Measurements from ENCODE around the gene KRT4. TPM values are rescaled to one million over a fixed set of nuclear protein-coding genes. Genes with fewer than 3 reads are reported as not detected.

The KRT4 gene
- total RNA-seq, 1 donor from 2014 or later = not detected

DNA sequence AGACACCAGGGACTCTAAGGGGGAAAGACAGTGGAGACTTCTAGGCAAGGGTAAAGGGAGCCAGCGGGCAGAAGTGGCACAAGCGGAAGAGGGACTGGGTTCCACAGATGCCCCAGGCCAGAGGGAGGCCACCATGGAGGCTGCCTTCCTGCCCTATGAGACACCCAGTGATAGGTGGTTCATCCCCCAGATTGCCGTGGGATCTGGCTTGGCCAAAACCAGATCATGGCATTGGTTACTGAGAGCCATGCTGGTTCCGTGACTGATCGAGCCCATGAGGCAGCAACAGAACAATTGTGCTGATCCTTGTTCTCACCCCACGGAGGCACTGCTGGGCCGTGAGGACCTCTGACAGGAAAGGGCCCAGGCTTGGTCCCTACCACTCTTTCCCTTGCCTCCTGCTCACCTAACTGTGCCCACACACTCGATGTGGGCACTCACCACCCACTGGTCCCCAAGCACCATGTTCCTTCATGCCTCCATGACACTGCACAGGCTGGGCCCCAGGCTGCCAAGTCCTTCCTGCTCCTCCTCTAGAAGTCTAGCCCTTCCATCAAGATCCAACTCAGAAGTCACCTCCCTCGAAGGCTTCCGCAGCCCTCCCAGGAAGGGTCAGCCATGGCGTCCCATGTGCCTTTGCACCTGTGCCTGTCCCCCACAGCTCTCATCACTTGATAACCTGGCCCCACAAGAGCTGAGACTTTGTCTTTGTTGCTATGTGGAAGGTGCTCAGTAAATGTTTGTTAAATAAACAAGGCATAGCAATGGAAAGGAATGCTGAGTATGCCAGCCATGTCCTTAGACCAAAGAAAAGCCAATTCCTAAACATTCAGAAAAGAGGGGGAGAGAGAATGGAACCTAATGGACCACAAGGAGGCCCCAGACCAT is 12.9 kb upstream of the KRT4 start:
- H3K4me3 ChIP-seq = no peak overlapping the region
- DNase-seq = no peak
- no peaks in the 10 kb centered on the region for H3K36me3 ChIP-seq
- peaks cover 38% of the 10 kb centered on the region for H3K27me3 ChIP-seq (ENCODE audit: low read depth)
- intact Hi-C loops (cut with micrococcal nuclease) = no loop called here
- H3K4me1 ChIP-seq = no peaks in the 10 kb centered on the region
- TF ChIP-seq, protein P1, sequence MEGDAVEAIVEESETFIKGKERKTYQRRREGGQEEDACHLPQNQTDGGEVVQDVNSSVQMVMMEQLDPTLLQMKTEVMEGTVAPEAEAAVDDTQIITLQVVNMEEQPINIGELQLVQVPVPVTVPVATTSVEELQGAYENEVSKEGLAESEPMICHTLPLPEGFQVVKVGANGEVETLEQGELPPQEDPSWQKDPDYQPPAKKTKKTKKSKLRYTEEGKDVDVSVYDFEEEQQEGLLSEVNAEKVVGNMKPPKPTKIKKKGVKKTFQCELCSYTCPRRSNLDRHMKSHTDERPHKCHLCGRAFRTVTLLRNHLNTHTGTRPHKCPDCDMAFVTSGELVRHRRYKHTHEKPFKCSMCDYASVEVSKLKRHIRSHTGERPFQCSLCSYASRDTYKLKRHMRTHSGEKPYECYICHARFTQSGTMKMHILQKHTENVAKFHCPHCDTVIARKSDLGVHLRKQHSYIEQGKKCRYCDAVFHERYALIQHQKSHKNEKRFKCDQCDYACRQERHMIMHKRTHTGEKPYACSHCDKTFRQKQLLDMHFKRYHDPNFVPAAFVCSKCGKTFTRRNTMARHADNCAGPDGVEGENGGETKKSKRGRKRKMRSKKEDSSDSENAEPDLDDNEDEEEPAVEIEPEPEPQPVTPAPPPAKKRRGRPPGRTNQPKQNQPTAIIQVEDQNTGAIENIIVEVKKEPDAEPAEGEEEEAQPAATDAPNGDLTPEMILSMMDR (IDR thresholded peaks at IDR 0.05; ENCODE audit: borderline replicate concordance) = no peak
- H3K27ac ChIP-seq (replicated peaks) = no peak overlapping the region
- H3K9me3 ChIP-seq (replicated peaks) = no peaks in the 10 kb centered on the region

DNA sequence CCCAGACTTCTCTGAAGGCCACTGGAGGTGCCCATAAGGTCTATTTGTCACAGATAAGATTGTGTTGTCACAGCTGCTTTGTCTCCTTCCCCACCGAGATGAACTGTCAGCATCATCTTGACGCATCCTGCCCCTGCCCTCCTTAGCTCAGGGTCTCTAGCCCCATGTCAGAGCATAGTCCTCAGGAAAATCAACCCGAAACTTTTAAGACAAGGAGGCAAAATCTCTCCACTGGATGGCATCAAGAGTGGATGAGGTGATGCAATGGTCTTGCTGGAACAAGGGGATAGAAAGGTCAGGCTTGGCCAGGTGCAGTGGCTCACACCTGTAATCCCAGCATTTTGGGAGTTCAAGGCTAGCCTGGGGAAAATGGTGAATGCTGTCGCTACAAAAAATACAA is 12.0 kb upstream of the KRT4 start:
- Histone ChIP-seq H3K36me3 (no peaks in the 10 kb centered on the region), H3K27ac (replicated peaks) (no peak overlapping the region), H3K4me1 (no peaks in the 10 kb centered on the region), H3K4me3 (no peak overlapping the region), H3K9me3 (replicated peaks) (no peaks in the 10 kb centered on the region), H3K27me3 (ENCODE audit: low read depth) (peaks cover 39% of the 10 kb centered on the region)
- intact Hi-C loops (cut with micrococcal nuclease) = no loop called here
- TF ChIP-seq, protein P1 (IDR thresholded peaks at IDR 0.05; ENCODE audit: borderline replicate concordance) = no peak
- DNase-seq = no peak

DNA sequence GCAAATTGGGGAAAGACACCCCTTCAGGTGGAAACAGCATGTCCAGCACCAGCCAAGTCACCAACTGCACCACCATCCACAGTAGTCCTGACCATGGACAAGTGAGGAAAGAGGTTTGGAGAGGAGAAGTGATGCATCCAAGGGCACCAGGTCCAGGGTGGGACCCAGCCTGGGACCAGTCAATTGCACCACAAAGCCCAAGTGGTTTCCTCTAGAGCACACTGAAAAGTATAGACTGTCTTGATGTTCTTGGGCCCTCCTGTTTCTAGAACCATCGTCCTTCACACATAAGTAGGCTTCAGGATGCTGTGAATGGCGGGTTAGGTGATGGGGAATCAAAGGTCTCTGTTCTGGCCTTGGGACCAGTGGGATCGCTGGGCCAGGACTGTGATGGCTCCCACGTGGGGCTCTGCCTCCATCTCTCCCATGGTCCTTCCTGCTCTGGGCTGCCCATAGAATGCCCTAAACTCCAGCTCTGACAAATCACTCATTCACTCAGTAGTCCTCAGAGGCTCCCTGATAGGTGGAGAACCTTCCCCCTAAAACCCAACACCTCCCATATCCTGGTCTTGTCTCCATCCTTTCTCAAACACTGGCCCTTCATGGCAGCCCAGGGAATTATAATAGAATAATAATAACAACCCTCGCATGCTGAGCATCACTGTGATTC is 11.0 kb upstream of the KRT4 start:
- Histone ChIP-seq H3K36me3 (no peaks in the 10 kb centered on the region), H3K27ac (replicated peaks) (no peak overlapping the region), H3K4me3 (no peak overlapping the region), H3K9me3 (replicated peaks) (no peaks in the 10 kb centered on the region), H3K27me3 (ENCODE audit: low read depth) (peaks cover 41% of the 10 kb centered on the region), H3K4me1 (no peaks in the 10 kb centered on the region)
- TF ChIP-seq, protein P1 (IDR thresholded peaks at IDR 0.05; ENCODE audit: borderline replicate concordance) = no peak
- DNase-seq = no peak
- intact Hi-C loops (cut with micrococcal nuclease) = no loop called here

DNA sequence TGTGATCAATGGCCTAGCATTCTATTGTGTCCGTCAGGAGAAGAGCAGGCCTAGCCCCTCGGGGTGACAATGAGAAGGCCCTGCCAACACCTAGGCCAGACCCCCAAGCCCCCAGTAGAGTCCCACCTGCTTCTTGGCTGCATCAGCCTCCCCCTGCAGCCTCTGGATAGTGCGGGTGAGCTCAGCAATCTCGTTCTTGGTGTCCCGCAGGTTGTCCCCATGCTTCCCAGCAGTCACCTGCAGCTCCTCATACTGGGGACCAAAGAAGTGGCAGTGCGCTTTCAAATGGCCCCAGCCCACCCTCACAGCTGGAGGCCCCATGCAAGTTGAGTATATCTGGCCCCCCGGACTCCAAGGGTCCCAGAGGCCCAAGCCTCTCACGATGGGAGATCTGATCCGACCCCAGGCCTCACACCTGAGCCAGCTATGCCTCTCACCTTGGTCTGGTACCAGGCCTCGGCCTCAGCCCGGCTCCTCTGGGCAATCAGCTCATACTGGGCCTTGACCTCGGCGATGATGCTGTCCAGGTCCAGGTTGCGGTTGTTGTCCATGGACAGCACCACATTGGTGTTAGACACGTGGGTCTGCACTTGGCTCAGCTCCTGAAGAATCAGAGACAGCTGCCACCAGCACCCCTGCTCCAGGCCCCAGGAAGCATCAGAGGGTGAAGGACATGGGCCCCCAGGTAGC is 10.0 kb upstream of the KRT4 start:
- H3K27me3 ChIP-seq (ENCODE audit: low read depth) = peaks cover 50% of the 10 kb centered on the region
- TF ChIP-seq, protein P1 (IDR thresholded peaks at IDR 0.05; ENCODE audit: borderline replicate concordance) = no peak
- H3K4me3 ChIP-seq = no peak overlapping the region
- DNase-seq = no peak
- H3K4me1 ChIP-seq = no peaks in the 10 kb centered on the region
- H3K36me3 ChIP-seq = no peaks in the 10 kb centered on the region
- H3K27ac ChIP-seq (replicated peaks) = no peak overlapping the region
- intact Hi-C loops (cut with micrococcal nuclease) = no loop called here
- no peaks in the 10 kb centered on the region for H3K9me3 ChIP-seq (replicated peaks)

DNA sequence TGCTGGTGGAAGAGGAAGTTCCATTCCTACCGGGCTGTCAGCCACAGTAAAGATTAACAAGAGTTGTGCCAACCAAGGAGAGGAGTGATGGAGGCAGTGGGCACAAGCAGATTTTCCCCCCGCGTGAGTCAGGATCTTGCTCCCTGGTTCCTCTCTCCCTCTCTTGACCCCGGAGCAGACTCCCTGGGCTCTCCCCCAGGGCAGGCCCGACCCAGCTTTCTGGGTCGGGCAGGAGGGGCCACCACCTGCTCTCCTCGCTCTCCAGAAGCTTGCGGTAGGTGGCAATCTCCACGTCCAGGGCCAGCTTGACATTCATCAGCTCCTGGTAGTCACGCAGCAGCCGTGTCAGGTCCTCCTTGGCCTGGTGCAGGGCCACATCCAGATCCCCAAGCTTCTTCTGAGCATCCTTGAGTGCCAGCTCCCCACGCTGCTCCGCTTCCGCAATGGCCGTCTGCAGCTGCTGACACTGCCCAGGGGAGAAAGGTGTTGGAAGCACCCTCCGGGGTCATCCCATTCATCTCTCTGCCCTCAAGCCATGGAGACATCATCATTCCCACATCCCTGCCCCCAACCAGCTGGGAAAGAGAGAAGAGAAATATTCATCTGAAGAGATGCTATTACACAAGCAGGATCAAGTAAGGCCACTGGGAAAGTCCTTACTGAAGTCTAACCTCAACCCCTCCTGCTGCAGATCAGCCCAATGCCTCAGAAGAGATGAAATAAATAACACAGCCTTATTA is 9.0 kb upstream of the KRT4 start:
- no peak for DNase-seq
- Histone ChIP-seq H3K27me3 (ENCODE audit: low read depth) (peaks cover 60% of the 10 kb centered on the region), H3K4me3 (no peak overlapping the region), H3K36me3 (no peaks in the 10 kb centered on the region), H3K9me3 (replicated peaks) (no peaks in the 10 kb centered on the region), H3K4me1 (no peaks in the 10 kb centered on the region), H3K27ac (replicated peaks) (no peak overlapping the region)
- TF ChIP-seq, protein P1 (IDR thresholded peaks at IDR 0.05; ENCODE audit: borderline replicate concordance) = no peak
- intact Hi-C loops (cut with micrococcal nuclease) = no loop called here

All from left ventricle myocardium inferior (tissue), 1 donor.